Osteocyte (in vitro differentiated cells): ENCODE data around the gene PRG3. TPM values are rescaled to one million over a fixed set of nuclear protein-coding genes. Genes with fewer than 3 reads are reported as not detected.
"Not testable (repeated sequence)": the region's sequence is repeated elsewhere in the genome, so short reads cannot be mapped to it uniquely, and the experiment has no call there.

Experiments used
- DNase-seq: peaks from one replicate; pipeline ENCODE4 v3.0.0; 2021; ENCODE audit warnings: mixed read lengths; ENCODE audit not compliant: unreplicated experiment; ENCODE audit errors: extremely low spot score
- H3K27ac Mint-ChIP-seq: one replicate; pipeline ENCODE4 v1.8.0; 2021; ENCODE audit warnings: mild to moderate bottlenecking, mixed read lengths; ENCODE audit not compliant: unreplicated experiment
- H3K27me3 Mint-ChIP-seq: one replicate; pipeline ENCODE4 v1.8.0; 2021; ENCODE audit warnings: mixed read lengths; ENCODE audit not compliant: unreplicated experiment
- H3K36me3 Mint-ChIP-seq: one replicate; pipeline ENCODE4 v1.8.0; 2021; ENCODE audit warnings: mixed read lengths; ENCODE audit not compliant: unreplicated experiment
- H3K4me1 Mint-ChIP-seq: one replicate; pipeline ENCODE4 v1.8.0; 2021; ENCODE audit warnings: mixed read lengths; ENCODE audit not compliant: unreplicated experiment
- H3K4me3 Mint-ChIP-seq: one replicate; pipeline ENCODE4 v1.8.0; 2021; ENCODE audit warnings: mild to moderate bottlenecking, moderate library complexity, mixed read lengths; ENCODE audit not compliant: unreplicated experiment
- H3K9me3 Mint-ChIP-seq: one replicate; pipeline ENCODE4 v1.8.0; 2021; ENCODE audit warnings: mixed read lengths; ENCODE audit not compliant: unreplicated experiment
- total RNA-seq: library from RNA; stranded (reverse); gene quantifications from 2 replicates; pipeline ENCODE4 v1.2.1, GENCODE V29; 2021
- TF ChIP-seq, protein P1 (sequence below): fragments of 200-600 bp; sonication (generic); IDR thresholded peaks from 2 replicates; pipeline ENCODE4 v1.5.0; 2021; ENCODE audit warnings: antibody characterized with exemption, mild to moderate bottlenecking, moderate library complexity

The PRG3 gene
- total RNA-seq, 1 donor from 2014 or later, result not detected

DNA sequence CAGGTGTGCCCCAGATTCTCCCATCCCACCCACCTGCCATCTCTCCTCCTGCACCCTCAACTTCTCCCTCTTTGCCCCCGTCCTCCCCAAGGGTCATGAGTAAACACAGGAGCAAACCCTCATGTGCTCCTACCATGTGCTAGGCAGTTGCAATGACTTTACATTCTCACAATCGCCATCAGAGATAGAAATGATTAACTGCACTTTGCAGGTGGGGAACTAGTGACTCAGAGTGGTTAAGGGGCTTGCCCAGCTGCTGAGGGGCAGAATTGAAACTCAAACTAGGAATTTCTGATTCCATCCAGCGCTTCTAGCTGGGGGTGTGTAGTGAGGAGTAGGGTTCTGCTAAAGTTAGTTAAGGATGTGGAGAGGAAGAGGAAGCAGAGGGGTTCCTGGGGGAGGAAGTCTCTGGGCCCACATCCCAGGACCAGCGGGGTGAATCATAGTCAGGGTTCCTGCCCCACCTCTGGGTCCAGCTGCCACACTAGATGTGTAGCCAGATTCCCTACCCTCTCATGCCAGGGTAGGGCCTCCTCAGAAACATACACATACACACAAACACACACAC, 25.5 kb upstream of the PRG3 start:
- Mint-ChIP-seq H3K4me1 (no peaks in the 10 kb centered on the region), H3K4me3 (no peak overlapping the region), H3K36me3 (peaks cover 5% of the 10 kb centered on the region), H3K9me3 (no peaks in the 10 kb centered on the region), H3K27me3 (peaks cover 6% of the 10 kb centered on the region), H3K27ac (no peak overlapping the region)
- DNase-seq, result no peak
- TF ChIP-seq, protein P1, sequence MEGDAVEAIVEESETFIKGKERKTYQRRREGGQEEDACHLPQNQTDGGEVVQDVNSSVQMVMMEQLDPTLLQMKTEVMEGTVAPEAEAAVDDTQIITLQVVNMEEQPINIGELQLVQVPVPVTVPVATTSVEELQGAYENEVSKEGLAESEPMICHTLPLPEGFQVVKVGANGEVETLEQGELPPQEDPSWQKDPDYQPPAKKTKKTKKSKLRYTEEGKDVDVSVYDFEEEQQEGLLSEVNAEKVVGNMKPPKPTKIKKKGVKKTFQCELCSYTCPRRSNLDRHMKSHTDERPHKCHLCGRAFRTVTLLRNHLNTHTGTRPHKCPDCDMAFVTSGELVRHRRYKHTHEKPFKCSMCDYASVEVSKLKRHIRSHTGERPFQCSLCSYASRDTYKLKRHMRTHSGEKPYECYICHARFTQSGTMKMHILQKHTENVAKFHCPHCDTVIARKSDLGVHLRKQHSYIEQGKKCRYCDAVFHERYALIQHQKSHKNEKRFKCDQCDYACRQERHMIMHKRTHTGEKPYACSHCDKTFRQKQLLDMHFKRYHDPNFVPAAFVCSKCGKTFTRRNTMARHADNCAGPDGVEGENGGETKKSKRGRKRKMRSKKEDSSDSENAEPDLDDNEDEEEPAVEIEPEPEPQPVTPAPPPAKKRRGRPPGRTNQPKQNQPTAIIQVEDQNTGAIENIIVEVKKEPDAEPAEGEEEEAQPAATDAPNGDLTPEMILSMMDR, result no peak

DNA sequence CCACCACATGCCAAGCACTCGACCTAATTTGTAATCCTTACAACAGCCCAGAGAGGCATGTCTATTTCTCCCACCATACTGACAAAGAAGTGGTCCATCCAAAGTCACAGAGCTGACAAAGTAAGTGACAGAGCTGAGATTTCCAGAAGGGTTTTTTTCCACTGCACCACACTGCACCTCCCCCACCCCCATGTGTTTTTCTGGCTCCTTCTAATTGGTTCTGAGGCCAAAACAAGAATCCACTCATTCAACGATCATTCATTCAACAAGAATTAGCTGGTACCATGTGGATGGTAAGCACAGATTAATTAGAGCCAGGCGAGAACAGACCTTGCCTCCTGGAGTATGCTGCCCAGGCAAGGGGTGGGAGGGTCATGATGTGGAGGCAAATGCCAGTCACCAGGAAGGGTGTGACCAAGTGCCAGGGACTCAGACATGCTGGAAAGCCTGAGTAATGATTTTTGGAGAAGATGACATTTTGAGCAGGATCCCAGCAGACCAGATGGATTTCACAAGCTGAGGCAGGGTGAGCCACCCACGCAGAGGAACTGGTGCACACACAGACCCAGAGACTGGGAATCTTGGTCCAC, 24.4 kb upstream of the PRG3 start:
- TF ChIP-seq, protein P1, result no peak
- Mint-ChIP-seq H3K36me3 (peaks cover 5% of the 10 kb centered on the region), H3K4me3 (no peak overlapping the region), H3K9me3 (no peaks in the 10 kb centered on the region), H3K27me3 (peaks cover 6% of the 10 kb centered on the region), H3K27ac (no peak overlapping the region), H3K4me1 (no peaks in the 10 kb centered on the region)
- no peak for DNase-seq

DNA sequence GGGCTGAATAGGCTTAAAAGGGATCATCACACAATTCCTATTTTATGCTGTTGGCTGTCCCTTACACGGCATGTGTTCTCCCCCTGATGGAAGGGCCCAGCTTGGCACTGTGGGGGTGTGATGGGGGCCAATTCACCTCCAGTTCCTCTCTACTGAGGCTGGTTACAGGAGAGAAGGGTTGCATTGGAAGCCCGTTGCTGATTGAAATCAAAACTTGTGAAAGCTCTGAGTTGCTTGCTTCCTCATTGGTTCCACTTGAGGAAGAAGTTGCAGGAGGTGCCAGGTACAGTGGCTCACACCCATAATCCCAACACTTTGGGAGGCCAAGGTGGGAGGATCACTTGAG, 22.8 kb upstream of the PRG3 start:
- TF ChIP-seq, protein P1, result no peak
- no peak overlapping the region for H3K4me3 Mint-ChIP-seq
- no peak overlapping the region for H3K27ac Mint-ChIP-seq
- H3K4me1 Mint-ChIP-seq, result no peaks in the 10 kb centered on the region
- DNase-seq, result no peak
- peaks cover 5% of the 10 kb centered on the region for H3K36me3 Mint-ChIP-seq
- peaks cover 6% of the 10 kb centered on the region for H3K27me3 Mint-ChIP-seq
- no peaks in the 10 kb centered on the region for H3K9me3 Mint-ChIP-seq

GRCh38 chr11:57403003-57403801, 22.3 kb upstream of the PRG3 start:
- not testable (repeated sequence) for H3K36me3 Mint-ChIP-seq, H3K4me3 Mint-ChIP-seq, H3K9me3 Mint-ChIP-seq, DNase-seq, H3K27me3 Mint-ChIP-seq, H3K27ac Mint-ChIP-seq, H3K4me1 Mint-ChIP-seq

DNA sequence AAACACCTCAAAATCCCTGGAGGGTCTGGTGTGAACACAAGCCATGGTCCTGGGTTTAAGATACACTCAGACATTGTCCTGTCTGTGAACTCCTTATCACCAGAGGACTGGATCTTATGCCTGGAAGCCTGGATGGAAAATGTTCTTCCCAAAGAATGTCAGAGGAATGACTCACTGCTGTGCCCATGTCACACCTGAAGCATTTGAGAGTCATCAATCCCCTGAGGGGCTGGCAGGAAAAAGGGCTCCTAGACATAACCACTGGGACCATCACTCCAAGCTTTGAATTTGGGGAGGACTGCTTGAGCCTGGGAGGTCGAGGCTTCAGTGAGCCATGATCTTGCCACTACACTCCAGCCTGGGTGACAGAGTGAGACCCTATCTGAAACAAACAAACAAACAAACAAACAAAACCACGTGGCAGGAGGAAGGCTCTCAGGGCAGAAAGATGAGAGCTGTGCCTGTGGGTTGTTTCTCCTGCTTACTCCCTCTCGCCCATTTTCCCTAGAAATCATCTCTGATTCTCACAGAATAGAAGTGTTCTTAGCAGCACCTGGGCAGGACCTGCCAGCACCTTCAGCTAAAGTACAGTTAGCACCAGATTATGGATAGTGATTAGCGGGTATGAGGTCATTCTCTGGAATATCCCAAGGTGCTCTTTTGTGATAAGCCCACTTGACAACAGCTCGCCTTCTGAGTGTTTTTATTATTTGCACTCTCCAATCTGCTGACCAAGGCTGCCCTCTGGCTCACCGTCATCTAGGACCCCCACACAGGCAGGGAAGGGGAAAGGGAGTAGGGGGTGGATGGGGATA, 21.4 kb upstream of the PRG3 start:
- no peak overlapping the region for H3K27ac Mint-ChIP-seq
- H3K36me3 Mint-ChIP-seq, result peaks cover 3% of the 10 kb centered on the region
- H3K9me3 Mint-ChIP-seq, result no peaks in the 10 kb centered on the region
- DNase-seq, result no peak
- no peaks in the 10 kb centered on the region for H3K4me1 Mint-ChIP-seq
- no peak overlapping the region for H3K4me3 Mint-ChIP-seq
- TF ChIP-seq, protein P1, result no peak
- peaks cover 6% of the 10 kb centered on the region for H3K27me3 Mint-ChIP-seq
